HUES6 (cell line): ENCODE measurements around the gene NFKBIE.
"Not testable (repeated sequence)": the region's sequence is repeated elsewhere in the genome, so short reads cannot be mapped to it uniquely, and the experiment has no call there.

ENCODE experiments used
- H3K27ac ChIP-seq: 2 replicates; pipeline ENCODE4 v1.7.0; 2013; ENCODE audit warnings: low read depth, mild to moderate bottlenecking, low read length, inconsistent platforms
- H3K27me3 ChIP-seq: 2 replicates; pipeline ENCODE4 v1.6.1; 2013; ENCODE audit warnings: low read length; ENCODE audit not compliant: control insufficient read depth, insufficient read depth
- H3K36me3 ChIP-seq: 2 replicates; pipeline ENCODE4 v1.6.1; 2013; ENCODE audit warnings: low read length; ENCODE audit not compliant: control insufficient read depth, insufficient read depth
- H3K4me1 ChIP-seq: 2 replicates; pipeline ENCODE4 v1.6.1; 2013; ENCODE audit warnings: low read length; ENCODE audit not compliant: control insufficient read depth, insufficient read depth
- H3K4me3 ChIP-seq: 2 replicates; pipeline ENCODE4 v1.5.1; 2013; ENCODE audit warnings: low read depth, low read length
- H3K9ac ChIP-seq: one replicate; pipeline ENCODE4 v1.6.1; 2013; ENCODE audit warnings: mild to moderate bottlenecking, low read length
- H3K9me3 ChIP-seq: 2 replicates; pipeline ENCODE4 v1.6.1; 2013; ENCODE audit warnings: low read depth, low read length; ENCODE audit not compliant: control insufficient read depth, insufficient read depth

Gene NFKBIE

DNA sequence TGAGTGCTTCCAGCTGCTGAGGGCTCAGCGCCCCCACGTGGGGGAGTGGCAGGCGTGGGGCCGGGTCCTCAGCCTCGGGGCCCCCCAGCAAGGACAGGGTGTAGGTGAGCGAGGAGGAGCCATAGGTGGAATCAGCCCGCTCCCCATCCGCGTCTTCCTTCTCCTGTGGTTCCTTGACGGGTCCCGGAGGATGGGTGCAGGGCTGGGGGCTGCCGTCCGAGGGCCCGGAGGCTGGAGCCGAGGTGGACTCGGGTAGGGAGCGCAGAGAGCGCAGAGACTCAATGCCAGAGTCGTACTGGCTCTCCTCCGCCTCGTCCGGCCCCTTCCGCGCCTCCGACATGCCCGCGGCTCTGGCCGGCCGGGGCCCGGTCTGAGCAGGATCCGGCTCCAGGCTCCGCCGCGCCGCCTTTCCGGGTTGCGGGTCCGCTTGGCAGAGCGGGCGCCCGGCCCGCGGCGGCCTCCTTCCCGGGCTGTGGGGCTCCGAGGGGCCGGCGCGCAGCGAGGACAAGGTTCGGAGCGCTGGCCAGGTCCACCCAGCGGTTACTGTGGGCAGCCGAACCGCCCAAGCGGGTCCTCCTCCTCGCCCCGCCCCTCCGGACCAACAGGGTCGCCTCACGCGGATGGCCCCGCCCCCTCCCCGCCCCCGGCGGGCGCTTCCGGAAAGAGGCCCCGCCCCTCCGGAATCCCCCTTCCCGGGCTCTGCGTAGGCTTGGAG lies at the start of gene NFKBIE:
TSS of gene NFKBIE (minus strand) at position 545 of the 715 bp plus-strand sequence. CDS start at position 340, 205 bp downstream.
- Histone ChIP-seq H3K4me3 (peak within 1 kb of the TSS; percentile 87), H3K36me3 (peaks cover 6% of the 10 kb centered on the region), H3K9me3 (no peaks in the 10 kb centered on the region), H3K4me1 (peaks cover 35% of the 10 kb centered on the region), H3K9ac (peak within 1 kb of the TSS; percentile 59), H3K27ac (peak within 1 kb of the TSS; percentile 20; the same call in 1 of the 2 replicates), H3K27me3 (peaks cover 20% of the 10 kb centered on the region)

- not testable (repeated sequence) for H3K27me3 ChIP-seq, H3K4me1 ChIP-seq, H3K9ac ChIP-seq, H3K4me3 ChIP-seq, H3K9me3 ChIP-seq, H3K27ac ChIP-seq
- peaks cover 25% of the 10 kb centered on the region for H3K36me3 ChIP-seq
Observed at GRCh38 chr6:44314657-44315056, 49.3 kb upstream of the NFKBIE start.

GRCh38 chr6:44312901-44313788 lies 47.8 kb upstream of the NFKBIE start, which contains the start of gene AARS2:
Gene AARS2 (minus strand): TSS chr6:44313347. CDS start chr6:44313323, 24 bp downstream.
- Histone ChIP-seq H3K9ac (peak within 1 kb of the TSS; percentile 92), H3K9me3 (no peaks in the 10 kb centered on the region), H3K27ac (peak within 1 kb of the TSS; percentile 78), H3K27me3 (no peaks in the 10 kb centered on the region), H3K4me1 (peaks cover 4% of the 10 kb centered on the region; the same call in 1 of the 2 replicates), H3K4me3 (peak within 1 kb of the TSS; percentile 79), H3K36me3 (peaks cover 37% of the 10 kb centered on the region)

- H3K36me3 ChIP-seq = peaks cover 50% of the 10 kb centered on the region
- H3K9ac ChIP-seq = no peak overlapping the region
- H3K4me3 ChIP-seq = peak overlapping the region; percentile 79
- no peaks in the 10 kb centered on the region for H3K9me3 ChIP-seq
- H3K27ac ChIP-seq = no peak overlapping the region
- H3K27me3 ChIP-seq = no peaks in the 10 kb centered on the region
- H3K4me1 ChIP-seq = peaks cover 4% of the 10 kb centered on the region; the same call in 1 of the 2 replicates
Observed at GRCh38 chr6:44311767-44312166, 46.4 kb upstream of the NFKBIE start.

- peaks cover 55% of the 10 kb centered on the region for H3K36me3 ChIP-seq
- H3K4me1 ChIP-seq = peaks cover under 1% of the 10 kb centered on the region; the same call in 1 of the 2 replicates
- no peaks in the 10 kb centered on the region for H3K9me3 ChIP-seq
- H3K27me3 ChIP-seq = no peaks in the 10 kb centered on the region
- H3K27ac ChIP-seq = no peak overlapping the region
- no peak overlapping the region for H3K9ac ChIP-seq
- H3K4me3 ChIP-seq = no peak overlapping the region
Observed at GRCh38 chr6:44311304-44311703, 46.0 kb upstream of the NFKBIE start.

GRCh38 chr6:44310241-44310640 lies 44.9 kb upstream of the NFKBIE start:
- Histone ChIP-seq H3K36me3 (peaks cover 65% of the 10 kb centered on the region), H3K4me3 (no peak overlapping the region), H3K9ac (no peak overlapping the region), H3K27ac (no peak overlapping the region), H3K4me1 (no peaks in the 10 kb centered on the region), H3K9me3 (no peaks in the 10 kb centered on the region), H3K27me3 (no peaks in the 10 kb centered on the region)

- H3K9ac ChIP-seq = no peak overlapping the region
- peaks cover 71% of the 10 kb centered on the region for H3K36me3 ChIP-seq
- H3K9me3 ChIP-seq = no peaks in the 10 kb centered on the region
- no peak overlapping the region for H3K4me3 ChIP-seq
- H3K27ac ChIP-seq = no peak overlapping the region
- no peaks in the 10 kb centered on the region for H3K27me3 ChIP-seq
- peaks cover 3% of the 10 kb centered on the region; the same call in 1 of the 2 replicates for H3K4me1 ChIP-seq
Observed at GRCh38 chr6:44309631-44310030, 44.3 kb upstream of the NFKBIE start.

GRCh38 chr6:44309092-44309491 lies 43.7 kb upstream of the NFKBIE start:
- Histone ChIP-seq H3K4me1 (peaks cover 3% of the 10 kb centered on the region; the same call in 1 of the 2 replicates), H3K9ac (no peak overlapping the region), H3K36me3 (peaks cover 76% of the 10 kb centered on the region), H3K9me3 (no peaks in the 10 kb centered on the region), H3K27ac (no peak overlapping the region), H3K27me3 (no peaks in the 10 kb centered on the region), H3K4me3 (no peak overlapping the region)

DNA sequence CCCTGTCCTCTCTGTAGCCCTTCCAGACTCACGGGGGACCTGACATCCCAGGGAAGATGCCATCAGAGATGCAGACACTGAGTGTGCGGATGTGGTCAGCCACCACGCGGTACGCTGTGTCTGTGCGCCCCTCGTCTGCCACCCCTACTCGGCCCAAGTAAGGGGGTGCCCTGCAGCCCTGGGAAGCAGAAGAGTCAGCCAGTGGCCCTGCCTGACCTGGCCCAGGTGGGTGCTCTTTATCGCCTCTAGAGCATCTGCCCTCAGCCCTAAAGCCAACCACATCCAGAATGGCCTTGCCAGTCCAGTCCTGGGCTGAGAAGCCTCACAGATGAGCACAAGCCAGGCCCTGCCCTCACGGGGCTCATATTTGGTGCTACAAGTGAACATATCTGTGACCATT lies 41.9 kb upstream of the NFKBIE start:
- no peak overlapping the region for H3K4me3 ChIP-seq
- H3K27me3 ChIP-seq = no peaks in the 10 kb centered on the region
- H3K4me1 ChIP-seq = peaks cover 3% of the 10 kb centered on the region; the same call in 1 of the 2 replicates
- no peak overlapping the region for H3K9ac ChIP-seq
- H3K36me3 ChIP-seq = peaks cover 95% of the 10 kb centered on the region
- H3K27ac ChIP-seq = no peak overlapping the region
- no peaks in the 10 kb centered on the region for H3K9me3 ChIP-seq

- H3K9ac ChIP-seq = no peak overlapping the region
- H3K36me3 ChIP-seq = peaks cover 96% of the 10 kb centered on the region
- H3K27me3 ChIP-seq = no peaks in the 10 kb centered on the region
- H3K9me3 ChIP-seq = no peaks in the 10 kb centered on the region
- H3K4me3 ChIP-seq = no peak overlapping the region
- H3K27ac ChIP-seq = no peak overlapping the region
- H3K4me1 ChIP-seq = peaks cover 3% of the 10 kb centered on the region; the same call in 1 of the 2 replicates
Observed at GRCh38 chr6:44306710-44307109, 41.4 kb upstream of the NFKBIE start.
